Measurements from ENCODE around the gene ASXL3. TPM values are rescaled to one million over a fixed set of nuclear protein-coding genes. Genes with fewer than 3 reads are reported as not detected.

Gene ASXL3
- total RNA-seq, 1 experiment from 2014 or later, result not detected

DNA sequence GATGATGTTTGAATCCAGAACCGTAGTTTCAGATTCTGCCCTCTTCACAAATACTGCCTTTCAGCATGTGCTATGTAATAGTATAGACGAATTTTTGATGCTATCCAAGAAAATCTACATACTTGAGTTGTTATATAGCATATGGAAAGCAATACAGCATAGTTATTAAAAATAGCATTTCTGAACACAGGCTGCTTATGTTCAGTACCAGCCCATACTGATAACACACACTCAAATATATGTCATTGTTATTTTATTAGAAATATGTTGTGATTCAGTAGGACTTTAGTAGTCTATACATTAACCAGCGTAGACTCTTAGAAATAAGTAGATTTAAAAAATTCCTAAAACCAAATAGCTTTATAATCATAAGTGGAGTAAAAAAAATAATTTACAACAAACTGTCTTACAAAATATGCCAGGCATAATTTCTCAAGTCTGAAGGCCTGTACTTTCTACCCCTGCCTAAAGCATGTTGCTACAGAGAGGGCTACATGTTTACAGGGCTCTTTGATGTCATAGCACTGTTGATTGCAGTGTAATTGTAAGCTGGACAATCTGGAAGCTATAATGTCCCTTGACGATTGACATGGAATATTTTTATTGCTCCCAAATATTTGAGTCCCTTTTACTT is 86.3 kb downstream of the ASXL3 start:
- Histone ChIP-seq H3F3A (ENCODE audit: low read length, unreplicated experiment) (no peaks in the 10 kb centered on the region), H3K9me3 (ENCODE audit: low read length) (no peaks in the 10 kb centered on the region), H3K36me3 (ENCODE audit: low read depth, low read length) (no peaks in the 10 kb centered on the region), H4K20me1 (ENCODE audit: low read length) (no peaks in the 10 kb centered on the region), H3K4me2 (ENCODE audit: low read length) (no peak overlapping the region), H3K27ac (ENCODE audit: low read length) (no peak overlapping the region), H2AFZ (ENCODE audit: low read length) (no peak overlapping the region), H3K79me2 (ENCODE audit: low read length) (no peaks in the 10 kb centered on the region), H3K4me3 (ENCODE audit: low read length) (no peak overlapping the region), H3K9ac (ENCODE audit: low read length) (no peak overlapping the region), H3K9me2 (replicated peaks; ENCODE audit: low read length) (no peaks in the 10 kb centered on the region), H3K4me1 (ENCODE audit: insufficient read depth, low read length) (no peaks in the 10 kb centered on the region), H3K27me3 (ENCODE audit: low read length) (no peaks in the 10 kb centered on the region)
- ChIA-PET POLR2A (ENCODE audit: unreplicated experiment) (no interaction called here), CTCF (interaction anchor here (0.6 to 0.7 kb wide), 2 partner anchors 175 to 429 kb away, joined by 3 to 4 read pairs; no protein-coding TSS in a partner anchor)
- no peak for DNase-seq
- no peak for ATAC-seq
- intact Hi-C loops (cut with micrococcal nuclease), result no loop called here
- TF ChIP-seq EZH2 (IDR thresholded peaks at IDR 0.05; ENCODE audit: low read length, unreplicated experiment), result no peak
- TF ChIP-seq, protein P1, sequence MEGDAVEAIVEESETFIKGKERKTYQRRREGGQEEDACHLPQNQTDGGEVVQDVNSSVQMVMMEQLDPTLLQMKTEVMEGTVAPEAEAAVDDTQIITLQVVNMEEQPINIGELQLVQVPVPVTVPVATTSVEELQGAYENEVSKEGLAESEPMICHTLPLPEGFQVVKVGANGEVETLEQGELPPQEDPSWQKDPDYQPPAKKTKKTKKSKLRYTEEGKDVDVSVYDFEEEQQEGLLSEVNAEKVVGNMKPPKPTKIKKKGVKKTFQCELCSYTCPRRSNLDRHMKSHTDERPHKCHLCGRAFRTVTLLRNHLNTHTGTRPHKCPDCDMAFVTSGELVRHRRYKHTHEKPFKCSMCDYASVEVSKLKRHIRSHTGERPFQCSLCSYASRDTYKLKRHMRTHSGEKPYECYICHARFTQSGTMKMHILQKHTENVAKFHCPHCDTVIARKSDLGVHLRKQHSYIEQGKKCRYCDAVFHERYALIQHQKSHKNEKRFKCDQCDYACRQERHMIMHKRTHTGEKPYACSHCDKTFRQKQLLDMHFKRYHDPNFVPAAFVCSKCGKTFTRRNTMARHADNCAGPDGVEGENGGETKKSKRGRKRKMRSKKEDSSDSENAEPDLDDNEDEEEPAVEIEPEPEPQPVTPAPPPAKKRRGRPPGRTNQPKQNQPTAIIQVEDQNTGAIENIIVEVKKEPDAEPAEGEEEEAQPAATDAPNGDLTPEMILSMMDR (conservative IDR thresholded peaks at IDR 0.05; ENCODE audit: low read depth, low read length), result no peak
- no peak for TF ChIP-seq EZH2phosphoT487 (IDR thresholded peaks at IDR 0.05; ENCODE audit: borderline replicate concordance, low read length)
- BruUV-seq (replicated peaks), result no TSS peak

DNA sequence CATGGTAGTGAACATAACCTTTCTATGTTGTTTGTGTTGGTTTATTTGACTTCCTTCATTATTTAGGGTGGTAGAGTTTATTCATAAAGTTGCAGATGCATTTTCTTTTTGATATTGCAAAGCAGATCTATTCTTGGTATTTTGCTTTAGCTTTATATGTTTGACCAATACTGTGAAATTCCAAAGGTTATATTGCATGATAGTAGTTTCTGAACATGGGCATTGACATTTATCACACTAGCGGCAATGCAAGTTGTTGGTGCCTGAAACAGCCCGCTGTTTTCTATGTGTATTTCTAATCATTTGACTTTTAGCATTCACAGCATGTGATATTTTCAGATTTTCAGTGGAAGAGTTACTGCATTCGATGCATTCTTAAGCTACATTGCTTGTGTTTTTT is 87.2 kb downstream of the ASXL3 start:
- intact Hi-C loops (cut with micrococcal nuclease), result no loop called here

DNA sequence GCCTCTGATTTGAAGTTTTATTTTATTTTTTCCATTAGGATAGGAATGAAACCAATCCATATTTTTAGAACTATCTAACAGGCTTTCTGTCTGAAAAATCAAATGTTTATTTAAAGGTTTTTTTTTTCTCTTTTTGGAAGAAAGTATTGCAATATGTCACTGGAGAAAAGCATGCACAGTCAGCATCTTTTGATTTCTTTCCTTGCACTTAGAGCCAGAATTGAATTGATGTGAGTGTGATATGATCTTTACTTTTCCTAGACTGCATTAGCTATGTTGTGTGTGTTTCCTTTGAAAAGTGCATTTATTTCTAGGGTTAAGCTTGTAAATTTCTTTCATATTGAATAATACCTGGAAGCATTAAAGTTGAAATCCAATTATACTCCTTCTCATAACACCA is 87.6 kb downstream of the ASXL3 start:
- Histone ChIP-seq H3K27ac (ENCODE audit: low read length) (no peak overlapping the region), H3K9me3 (ENCODE audit: low read length) (no peaks in the 10 kb centered on the region), H4K20me1 (ENCODE audit: low read length) (no peaks in the 10 kb centered on the region), H3K9me2 (replicated peaks; ENCODE audit: low read length) (no peaks in the 10 kb centered on the region), H3K9ac (ENCODE audit: low read length) (no peak overlapping the region), H3K36me3 (ENCODE audit: low read depth, low read length) (no peaks in the 10 kb centered on the region), H2AFZ (ENCODE audit: low read length) (no peak overlapping the region), H3K27me3 (ENCODE audit: low read length) (no peaks in the 10 kb centered on the region), H3F3A (ENCODE audit: low read length, unreplicated experiment) (no peaks in the 10 kb centered on the region), H3K4me3 (ENCODE audit: low read length) (no peak overlapping the region), H3K4me1 (ENCODE audit: insufficient read depth, low read length) (no peaks in the 10 kb centered on the region), H3K4me2 (ENCODE audit: low read length) (no peak overlapping the region), H3K79me2 (ENCODE audit: low read length) (no peaks in the 10 kb centered on the region)
- TF ChIP-seq EZH2 (IDR thresholded peaks at IDR 0.05; ENCODE audit: low read length, unreplicated experiment) (no peak), EZH2phosphoT487 (IDR thresholded peaks at IDR 0.05; ENCODE audit: borderline replicate concordance, low read length) (no peak)
- TF ChIP-seq, protein P1 (conservative IDR thresholded peaks at IDR 0.05; ENCODE audit: low read depth, low read length), result no peak
- no TSS peak for BruUV-seq (replicated peaks)
- ATAC-seq, result no peak
- intact Hi-C loops (cut with micrococcal nuclease), result no loop called here
- POLR2A ChIA-PET (ENCODE audit: unreplicated experiment), result no interaction called here
- DNase-seq, result no peak
- CTCF ChIA-PET, result no interaction called here

More for the DNA sequence above, 87.2 kb downstream of the ASXL3 start:
- ATAC-seq (no peak), DNase-seq (no peak)
- H3K9me3 ChIP-seq (ENCODE audit: low read length), result no peaks in the 10 kb centered on the region
- ChIA-PET CTCF (no interaction called here), POLR2A (ENCODE audit: unreplicated experiment) (no interaction called here)
- H3F3A ChIP-seq (ENCODE audit: low read length, unreplicated experiment), result no peaks in the 10 kb centered on the region
- H3K36me3 ChIP-seq (ENCODE audit: low read depth, low read length), result no peaks in the 10 kb centered on the region
- H3K4me2 ChIP-seq (ENCODE audit: low read length), result no peak overlapping the region
- H2AFZ ChIP-seq (ENCODE audit: low read length), result no peak overlapping the region
- no peaks in the 10 kb centered on the region for H3K79me2 ChIP-seq (ENCODE audit: low read length)
- H3K27me3 ChIP-seq (ENCODE audit: low read length), result no peaks in the 10 kb centered on the region
- BruUV-seq (replicated peaks), result no TSS peak
- H3K4me1 ChIP-seq (ENCODE audit: insufficient read depth, low read length), result no peaks in the 10 kb centered on the region
- no peaks in the 10 kb centered on the region for H3K9me2 ChIP-seq (replicated peaks; ENCODE audit: low read length)
- H3K4me3 ChIP-seq (ENCODE audit: low read length), result no peak overlapping the region
- TF ChIP-seq EZH2 (IDR thresholded peaks at IDR 0.05; ENCODE audit: low read length, unreplicated experiment), result no peak
- TF ChIP-seq, protein P1 (conservative IDR thresholded peaks at IDR 0.05; ENCODE audit: low read depth, low read length), result no peak
- no peak for TF ChIP-seq EZH2phosphoT487 (IDR thresholded peaks at IDR 0.05; ENCODE audit: borderline replicate concordance, low read length)
- no peak overlapping the region for H3K9ac ChIP-seq (ENCODE audit: low read length)
- no peaks in the 10 kb centered on the region for H4K20me1 ChIP-seq (ENCODE audit: low read length)
- H3K27ac ChIP-seq (ENCODE audit: low read length), result no peak overlapping the region
